Ureter (tissue), 1 donor: ENCODE data around the gene ARHGAP26. TPM values are rescaled to one million over a fixed set of nuclear protein-coding genes. Genes with fewer than 3 reads are reported as not detected.

Experiments
- DNase-seq: peaks from one replicate; pipeline ENCODE4 v3.0.0-alpha.2; 2020; ENCODE audit warnings: low spot score
- total RNA-seq: library from RNA; stranded (reverse); gene quantifications from one replicate; pipeline ENCODE4 v1.2.4, GENCODE V29; 2023
- donor health status: DM: yes; HTN: yes; CAD: no.

Gene ARHGAP26
- total RNA-seq, 1 donor from 2014 or later: 46.9 TPM

GRCh38 chr5:142873831-142874230, 103.7 kb downstream of the ARHGAP26 start:
- no peak for DNase-seq

DNA sequence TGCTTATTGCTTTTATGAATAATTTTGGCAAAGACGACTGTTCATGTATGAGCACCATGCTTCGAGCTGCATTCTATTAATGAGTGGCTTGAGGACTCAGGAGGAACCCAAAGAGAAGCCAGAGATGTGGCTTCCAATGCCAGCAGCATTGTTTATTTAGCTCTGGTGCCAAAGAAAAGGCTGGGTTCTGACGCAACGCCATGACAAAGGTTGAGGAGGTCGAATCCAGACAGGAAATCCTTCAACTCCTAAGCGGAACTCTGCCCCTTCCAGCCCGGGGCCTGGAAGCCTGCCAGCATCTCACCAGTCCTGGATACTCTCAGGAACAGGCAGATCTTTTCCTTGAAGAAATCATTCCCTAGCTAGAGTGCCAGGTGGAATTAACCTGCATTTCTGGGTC, 104.4 kb downstream of the ARHGAP26 start:
- DNase-seq: peak; percentile 66

DNA sequence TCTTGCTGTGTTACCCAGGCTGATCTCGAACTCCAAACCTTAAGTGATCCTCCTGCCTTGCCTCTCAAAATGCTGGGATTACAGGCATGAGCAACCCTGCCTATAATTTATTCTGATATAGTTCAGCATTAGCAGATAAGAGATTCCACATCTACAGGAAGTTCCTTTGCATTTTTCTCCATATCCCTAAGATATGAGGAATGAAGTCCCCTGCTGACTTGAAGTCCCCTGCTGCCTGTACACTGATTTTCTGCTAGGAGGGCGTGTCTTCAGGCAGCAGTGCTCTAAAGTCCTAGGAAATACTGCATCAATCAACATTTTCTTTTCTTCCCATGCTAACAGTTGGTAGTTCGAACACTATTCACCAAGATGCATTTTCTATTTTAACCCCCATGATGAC, 105.8 kb downstream of the ARHGAP26 start:
- DNase-seq: no peak

DNA sequence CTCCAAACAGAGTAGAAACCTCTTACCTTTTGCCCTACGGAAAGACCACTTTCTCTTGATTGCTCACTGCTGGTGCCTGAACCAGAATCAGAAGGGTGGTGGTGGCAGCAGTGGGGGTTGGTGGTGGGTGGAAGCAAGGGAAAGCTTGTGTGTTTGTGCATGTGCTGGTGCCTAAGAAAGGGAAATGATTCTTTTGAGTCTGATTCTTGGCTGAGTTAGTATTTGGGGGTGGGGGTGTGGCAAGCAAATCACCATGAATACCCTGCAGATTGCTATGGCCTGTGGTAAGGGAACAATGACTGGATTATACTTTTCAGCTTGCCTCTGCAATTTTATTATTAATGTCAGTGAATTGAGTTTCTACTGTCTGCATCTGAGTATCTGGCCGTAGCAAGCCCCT, 106.6 kb downstream of the ARHGAP26 start:
- DNase-seq: no peak

DNA sequence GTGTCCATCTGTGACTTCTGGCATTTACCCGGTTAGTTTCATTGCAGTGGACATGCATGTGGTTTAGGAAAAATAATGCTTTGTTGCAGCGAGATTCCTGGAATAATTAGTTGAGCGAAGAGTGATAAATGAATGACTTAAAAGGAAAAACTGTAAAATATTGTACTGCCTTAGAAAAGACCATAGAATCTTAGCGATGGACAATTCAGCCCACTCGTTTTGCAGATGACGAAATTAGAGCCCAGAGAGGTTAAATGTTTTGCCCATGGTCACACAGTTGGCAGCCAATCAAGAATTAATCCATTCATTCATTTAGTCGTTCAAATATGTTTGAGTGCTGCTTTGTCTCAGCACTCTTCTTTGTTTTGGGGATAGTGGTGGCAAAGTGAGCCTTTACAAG, 107.9 kb downstream of the ARHGAP26 start:
- DNase-seq: no peak

GRCh38 chr5:142878638-142879037, 108.5 kb downstream of the ARHGAP26 start:
- no peak for DNase-seq

GRCh38 chr5:142881076-142881783, 111.1 kb downstream of the ARHGAP26 start:
- DNase-seq: no peak

GRCh38 chr5:142881784-142882126, 111.6 kb downstream of the ARHGAP26 start:
- DNase-seq: no peak

DNA sequence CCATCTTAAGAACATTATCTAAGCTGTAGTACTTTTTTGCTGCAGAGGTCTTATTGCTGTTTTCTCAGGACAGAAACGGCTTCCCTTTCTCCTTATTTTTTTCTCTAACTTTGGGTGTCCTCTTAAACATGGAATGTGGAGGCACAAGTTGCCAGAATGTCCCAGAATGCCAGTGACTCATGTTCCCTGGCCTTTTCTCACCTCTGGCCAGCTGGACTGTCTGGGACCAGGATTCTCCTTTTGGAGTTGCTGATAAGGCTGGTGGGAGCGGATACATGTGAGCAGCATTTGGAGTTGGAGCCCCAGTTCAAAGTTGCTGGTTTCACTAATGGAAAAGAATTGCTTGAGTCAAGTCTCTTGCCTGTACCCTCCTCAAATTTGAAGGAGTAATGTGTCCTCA, 112.8 kb downstream of the ARHGAP26 start:
- DNase-seq: no peak

DNA sequence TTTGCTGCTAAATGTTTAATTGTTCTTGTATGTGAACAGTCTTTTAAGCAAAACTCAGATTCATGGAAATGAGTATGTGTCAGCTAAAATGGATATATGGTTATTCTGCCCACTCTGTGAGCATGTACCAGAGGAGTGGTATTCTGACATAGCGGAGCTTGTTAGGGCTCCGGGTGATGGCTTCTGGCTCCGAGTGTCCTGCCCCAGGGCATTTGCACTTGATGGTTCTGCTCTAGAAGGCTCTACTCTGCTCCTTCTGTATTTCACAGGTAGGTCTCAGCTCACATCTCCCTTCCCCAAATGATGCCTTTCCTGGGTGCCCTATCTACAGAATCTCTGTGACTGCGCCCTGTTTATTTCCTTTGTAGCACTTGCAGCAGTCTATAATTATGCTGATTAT, 113.3 kb downstream of the ARHGAP26 start:
- DNase-seq: no peak

DNA sequence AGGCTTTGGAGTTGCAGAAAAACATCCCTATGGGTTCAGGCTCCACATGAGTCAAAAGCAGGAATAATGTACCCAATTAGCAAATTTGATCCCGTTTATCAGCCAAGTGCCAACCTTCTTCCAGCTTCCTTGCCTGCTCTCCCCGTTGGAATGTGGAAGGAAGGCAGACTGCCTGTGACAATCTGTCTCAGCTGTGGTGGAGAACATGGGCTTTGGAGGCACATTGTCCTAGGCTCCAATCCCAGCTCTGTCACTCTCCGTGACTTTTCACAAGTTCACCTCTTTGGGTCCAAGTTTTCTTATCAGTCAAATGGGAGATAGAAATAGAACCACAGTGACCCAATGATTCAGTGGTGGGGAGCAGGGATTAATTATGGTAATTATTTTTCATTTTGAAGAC, 113.9 kb downstream of the ARHGAP26 start:
- DNase-seq: no peak

GRCh38 chr5:142886211-142886610, 116.0 kb downstream of the ARHGAP26 start:
- DNase-seq: no peak

DNA sequence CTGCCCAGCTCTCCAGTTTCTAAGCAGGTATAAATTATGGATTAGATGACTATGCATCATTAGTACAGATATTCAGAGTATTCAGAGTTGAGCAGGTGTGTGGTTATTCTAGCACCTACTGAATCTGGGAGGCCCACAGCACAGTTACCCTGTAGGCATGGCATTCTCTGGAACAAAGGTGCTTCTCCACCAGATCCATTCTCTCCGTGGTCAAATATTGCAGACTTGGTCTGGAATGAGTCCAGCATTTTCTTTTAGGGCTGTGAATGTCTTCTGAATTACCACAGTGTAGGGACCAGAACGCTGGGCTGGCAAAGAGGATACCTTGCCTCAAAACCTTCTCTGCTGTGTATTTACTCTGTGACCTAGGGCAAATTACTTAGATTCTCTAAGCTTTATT, 116.8 kb downstream of the ARHGAP26 start:
- DNase-seq: no peak

- no peak for DNase-seq
These were observed 118.4 kb downstream of the ARHGAP26 start for GRCh38 chr5:142888469-142889085.

DNA sequence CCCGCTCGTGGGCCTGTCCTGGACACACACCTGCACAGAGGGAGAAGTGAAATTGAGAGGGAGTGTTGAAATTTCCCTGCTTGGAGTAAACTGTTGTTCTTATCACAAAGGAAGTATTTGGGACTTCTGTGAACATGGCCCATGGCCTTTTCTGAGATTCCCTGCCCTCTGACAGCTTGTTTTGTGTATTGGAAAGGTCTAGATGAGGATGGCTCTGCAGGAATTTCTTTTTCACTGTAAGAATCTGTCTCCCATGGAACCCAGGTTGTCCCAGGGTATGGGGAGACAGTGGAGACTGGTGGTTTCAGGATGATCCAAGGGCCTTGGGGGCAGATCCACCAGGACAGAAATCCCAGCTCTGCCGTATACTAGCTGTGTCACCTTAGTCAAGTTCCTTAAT, 121.8 kb downstream of the ARHGAP26 start:
- DNase-seq: no peak

GRCh38 chr5:142894315-142894714, 124.1 kb downstream of the ARHGAP26 start:
- no peak for DNase-seq

DNA sequence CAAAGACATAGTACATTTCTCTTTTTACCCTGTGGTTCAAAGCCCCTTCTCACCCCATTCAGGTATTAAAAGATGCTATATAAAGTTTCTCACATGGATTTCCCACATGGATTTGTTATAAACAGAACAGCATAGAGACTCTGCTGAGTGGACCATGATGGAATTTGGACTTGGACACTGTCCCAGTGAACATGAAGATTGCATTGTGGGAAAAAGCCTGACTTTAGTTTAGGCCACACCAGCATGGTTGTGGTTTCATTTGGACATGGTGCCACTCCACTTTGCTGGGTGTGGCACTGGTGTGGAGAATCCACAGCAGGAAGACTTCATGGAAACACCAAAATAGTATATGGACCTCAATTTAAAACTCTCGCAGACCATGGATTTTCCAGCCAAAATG, 124.6 kb downstream of the ARHGAP26 start:
- no peak for DNase-seq

- DNase-seq: no peak
These were observed 126.3 kb downstream of the ARHGAP26 start for GRCh38 chr5:142896325-142897007.

DNA sequence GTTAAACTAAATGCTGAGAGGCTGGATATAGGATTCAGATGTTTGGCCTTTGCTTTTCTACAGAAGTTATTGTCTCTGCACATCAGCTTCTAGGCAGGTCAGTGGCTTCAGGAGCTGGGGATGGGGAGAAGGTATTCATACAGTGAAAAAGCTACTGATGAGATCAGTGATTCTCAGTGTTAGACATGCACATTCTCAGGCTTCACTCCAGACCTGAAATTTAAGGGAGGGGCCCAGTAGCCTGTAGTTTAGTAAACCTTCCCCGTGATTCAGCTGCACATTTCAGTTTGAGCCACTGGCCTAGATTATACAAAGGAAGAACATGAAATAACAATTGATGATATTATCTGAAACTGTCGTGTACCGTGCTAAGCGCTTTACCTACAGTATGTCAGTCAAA, 127.2 kb downstream of the ARHGAP26 start:
- no peak for DNase-seq

- DNase-seq: no peak
These were observed 130.8 kb downstream of the ARHGAP26 start for GRCh38 chr5:142900927-142901326.

- no peak for DNase-seq
These were observed 131.5 kb downstream of the ARHGAP26 start for GRCh38 chr5:142901476-142902185.

- no peak for DNase-seq
These were observed 132.2 kb downstream of the ARHGAP26 start for GRCh38 chr5:142902186-142902965.
